ENCODE results near the gene NTN1. TPM values are rescaled to one million over a fixed set of nuclear protein-coding genes. Genes with fewer than 3 reads are reported as not detected.
"Not testable (repeated sequence)": the region's sequence is repeated elsewhere in the genome, so short reads cannot be mapped to it uniquely, and the experiment has no call there.

NTN1 gene
- total and polyA plus RNA-seq, 2 donors from 2014 or later: 1.8 TPM

GRCh38 chr17:9148905-9149525 lies 127.7 kb downstream of the NTN1 start:
- H3K4me1 ChIP-seq (ENCODE audit: control insufficient read depth in 2 of 3, insufficient read depth in 2 of 3, low read depth in 1 of 3, low read length in 3 of 3): no peaks in the 10 kb centered on the region
- no peak overlapping the region for H3K9ac ChIP-seq (ENCODE audit: low read length in 3 of 3)
- no peak overlapping the region for H3K4me3 ChIP-seq (ENCODE audit: low read length in 3 of 3)
- no peaks in the 10 kb centered on the region for H3K36me3 ChIP-seq (ENCODE audit: control insufficient read depth in 2 of 3, insufficient read depth in 3 of 3, low read length in 3 of 3)
- H3K27ac ChIP-seq (ENCODE audit: low read depth in 2 of 2, low read length in 2 of 2): no peak overlapping the region
- H3K27me3 ChIP-seq (ENCODE audit: control insufficient read depth, insufficient read depth, low read length): no peaks in the 10 kb centered on the region
- intact Hi-C loops (cut with DNase I): no loop called here
- TF ChIP-seq CTCF (IDR thresholded peaks at IDR 0.05; ENCODE audit: borderline replicate concordance, extremely low read depth, insufficient read depth): no peak
- DNase-seq (no peak), FAIRE-seq (no peak)
- H3K9me3 ChIP-seq (ENCODE audit: control insufficient read depth in 2 of 3, insufficient read depth in 1 of 3, low read length in 3 of 3): no peaks in the 10 kb centered on the region

- intact Hi-C loops (cut with DNase I): no loop called here
- no peak for FAIRE-seq
- Histone ChIP-seq H3K27ac (ENCODE audit: low read depth in 2 of 2, low read length in 2 of 2) (no peak overlapping the region), H3K4me1 (ENCODE audit: control insufficient read depth in 2 of 3, insufficient read depth in 2 of 3, low read depth in 1 of 3, low read length in 3 of 3) (no peaks in the 10 kb centered on the region), H3K36me3 (ENCODE audit: control insufficient read depth in 2 of 3, insufficient read depth in 3 of 3, low read length in 3 of 3) (no peaks in the 10 kb centered on the region), H3K27me3 (ENCODE audit: control insufficient read depth, insufficient read depth, low read length) (no peaks in the 10 kb centered on the region), H3K4me3 (ENCODE audit: low read length in 3 of 3) (no peak overlapping the region), H3K9ac (ENCODE audit: low read length in 3 of 3) (no peak overlapping the region), H3K9me3 (ENCODE audit: control insufficient read depth in 2 of 3, insufficient read depth in 1 of 3, low read length in 3 of 3) (no peaks in the 10 kb centered on the region)
- no peak for TF ChIP-seq CTCF (IDR thresholded peaks at IDR 0.05; ENCODE audit: borderline replicate concordance, extremely low read depth, insufficient read depth)
- DNase-seq: peak in 1 of 5 donors; percentile 47
Observed at GRCh38 chr17:9150446-9151090, 129.3 kb downstream of the NTN1 start.

- no peak overlapping the region for H3K27ac ChIP-seq (ENCODE audit: low read depth in 2 of 2, low read length in 2 of 2)
- no peak for FAIRE-seq
Observed at GRCh38 chr17:9151091-9151490, 129.8 kb downstream of the NTN1 start.

GRCh38 chr17:9151740-9152139 lies 130.4 kb downstream of the NTN1 start:
- H3K9me3 ChIP-seq (ENCODE audit: control insufficient read depth in 2 of 3, insufficient read depth in 1 of 3, low read length in 3 of 3); H3K4me1 ChIP-seq (ENCODE audit: control insufficient read depth in 2 of 3, insufficient read depth in 2 of 3, low read depth in 1 of 3, low read length in 3 of 3); H3K27ac ChIP-seq (ENCODE audit: low read depth in 2 of 2, low read length in 2 of 2); FAIRE-seq; H3K4me3 ChIP-seq (ENCODE audit: low read length in 3 of 3); H3K9ac ChIP-seq (ENCODE audit: low read length in 3 of 3); H3K36me3 ChIP-seq (ENCODE audit: control insufficient read depth in 2 of 3, insufficient read depth in 3 of 3, low read length in 3 of 3); DNase-seq; intact Hi-C loops (cut with DNase I); H3K27me3 ChIP-seq (ENCODE audit: control insufficient read depth, insufficient read depth, low read length): not testable (repeated sequence)

More at GRCh38 chr17:9151091-9151490, 129.8 kb downstream of the NTN1 start:
- Histone ChIP-seq H3K36me3 (ENCODE audit: control insufficient read depth in 2 of 3, insufficient read depth in 3 of 3, low read length in 3 of 3) (no peaks in the 10 kb centered on the region), H3K4me1 (ENCODE audit: control insufficient read depth in 2 of 3, insufficient read depth in 2 of 3, low read depth in 1 of 3, low read length in 3 of 3) (no peaks in the 10 kb centered on the region), H3K4me3 (ENCODE audit: low read length in 3 of 3) (no peak overlapping the region), H3K27me3 (ENCODE audit: control insufficient read depth, insufficient read depth, low read length) (no peaks in the 10 kb centered on the region), H3K9me3 (ENCODE audit: control insufficient read depth in 2 of 3, insufficient read depth in 1 of 3, low read length in 3 of 3) (no peaks in the 10 kb centered on the region), H3K9ac (ENCODE audit: low read length in 3 of 3) (no peak overlapping the region)
- TF ChIP-seq CTCF (IDR thresholded peaks at IDR 0.05; ENCODE audit: borderline replicate concordance, extremely low read depth, insufficient read depth): no peak
- DNase-seq: no peak
- intact Hi-C loops (cut with DNase I): no loop called here
